Activated T-cell treated with anti-CD3 and anti-CD28 coated beads for 48 hours (primary cell): ENCODE results near the gene JPT2.

Source experiments
- DNase-seq: peaks from one replicate; pipeline ENCODE4 v3.0.0-alpha.2; 2020; ENCODE audit warnings: low read depth

The JPT2 gene

GRCh38 chr16:1653023-1653422, 25.1 kb upstream of the JPT2 start:
- DNase-seq: no peak

DNA sequence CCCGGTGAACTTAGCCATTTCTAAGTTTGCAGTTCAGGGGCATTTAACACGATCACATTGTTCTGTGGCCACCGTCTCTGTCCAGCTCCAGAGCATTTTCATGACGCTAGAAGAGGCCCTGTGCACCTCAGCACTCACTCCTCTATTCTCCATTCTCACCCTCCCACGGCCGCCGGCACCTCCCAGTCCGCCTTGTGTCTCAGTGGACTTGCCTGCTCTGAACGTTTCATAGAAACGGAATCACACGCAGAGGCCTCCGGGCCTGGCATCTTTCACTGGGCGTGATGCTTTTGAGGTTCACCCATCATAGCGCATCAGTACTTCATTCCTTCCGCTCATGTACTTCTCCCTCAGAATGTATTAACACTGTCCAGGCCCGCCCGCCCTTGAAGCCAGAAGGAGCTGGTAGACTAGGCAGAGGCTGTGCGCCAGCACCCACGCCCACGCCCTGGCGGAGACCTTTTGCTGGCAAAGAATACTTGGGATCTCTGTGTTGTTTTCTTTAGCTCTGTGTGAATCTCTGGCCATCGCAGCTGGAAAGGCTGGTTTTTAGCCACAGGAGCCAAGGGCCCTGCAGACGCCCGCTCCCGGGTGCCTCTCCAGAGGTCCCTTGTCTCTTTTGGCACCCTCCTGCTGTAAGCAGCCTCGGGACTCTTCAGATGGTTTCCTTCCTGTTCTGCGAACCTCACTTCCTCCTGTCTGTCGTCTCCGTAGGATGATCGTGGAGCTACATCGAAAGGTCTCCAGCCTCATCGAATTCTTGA, 23.4 kb upstream of the JPT2 start:
- DNase-seq: no peak

DNA sequence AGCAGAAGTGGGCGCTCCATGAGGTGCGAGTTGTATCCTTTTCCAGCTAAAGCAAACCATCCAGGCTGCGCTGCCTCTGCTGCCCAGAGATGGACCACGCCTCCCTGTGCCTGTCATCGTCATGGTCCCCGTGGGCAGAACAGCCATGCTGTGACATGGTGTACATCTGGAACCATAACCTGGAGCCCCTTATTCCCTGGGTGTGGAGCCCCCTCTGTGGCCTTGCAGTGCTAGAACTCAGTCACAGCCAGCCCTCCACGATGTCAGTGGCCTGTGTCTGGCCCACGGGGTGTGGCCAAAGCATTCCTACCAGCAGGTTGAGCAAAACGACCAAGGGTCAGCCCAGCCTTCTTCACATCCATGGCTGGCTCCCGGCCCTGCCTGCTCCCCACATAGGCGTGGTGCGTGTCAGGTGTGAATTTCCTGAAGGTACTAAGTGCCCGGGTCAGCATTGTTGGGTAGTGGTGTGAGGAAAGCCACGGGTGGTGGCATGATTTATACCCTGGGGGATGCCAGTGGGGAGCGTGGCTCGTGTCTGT, 22.7 kb upstream of the JPT2 start:
- DNase-seq: no peak

DNA sequence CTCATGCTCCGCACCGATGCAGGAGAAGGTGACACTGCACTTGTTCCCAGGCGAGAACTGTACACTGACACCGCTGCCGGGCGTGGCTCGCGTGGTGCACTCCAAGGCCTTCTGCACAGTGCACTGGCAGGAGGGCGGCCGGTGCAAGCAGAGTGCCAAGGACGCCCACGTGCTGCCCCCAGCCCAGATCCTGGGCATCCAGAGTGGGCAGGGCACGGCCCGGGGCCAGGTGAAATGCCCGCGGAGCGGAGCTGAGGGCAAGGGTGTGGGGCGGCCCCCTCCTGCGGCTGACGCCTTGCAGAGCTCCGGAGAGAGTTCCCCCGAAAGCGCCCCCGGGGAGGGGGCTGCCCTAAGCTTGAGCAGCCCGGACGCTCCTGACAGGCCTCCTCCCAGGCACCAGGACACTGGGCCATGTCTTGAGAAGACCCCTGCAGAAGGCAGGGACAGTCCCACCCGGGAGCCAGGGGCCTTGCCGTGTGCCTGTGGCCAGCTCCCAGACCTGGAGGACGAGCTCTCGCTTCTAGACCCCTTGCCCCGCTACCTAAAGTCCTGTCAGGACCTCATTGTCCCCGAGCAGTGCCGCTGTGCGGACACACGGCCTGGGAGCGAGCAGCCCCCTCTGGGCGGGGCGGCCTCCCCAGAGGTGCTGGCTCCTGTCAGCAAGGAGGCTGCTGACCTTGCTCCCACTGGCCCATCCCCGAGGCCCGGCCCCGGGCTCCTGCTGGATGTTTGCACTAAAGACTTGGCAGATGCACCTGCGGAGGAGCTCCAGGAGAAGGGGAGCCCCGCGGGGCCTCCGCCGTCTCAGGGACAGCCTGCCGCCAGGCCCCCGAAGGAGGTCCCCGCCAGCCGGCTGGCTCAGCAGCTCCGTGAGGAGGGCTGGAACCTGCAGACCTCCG, 21.9 kb upstream of the JPT2 start:
- DNase-seq: no peak

DNA sequence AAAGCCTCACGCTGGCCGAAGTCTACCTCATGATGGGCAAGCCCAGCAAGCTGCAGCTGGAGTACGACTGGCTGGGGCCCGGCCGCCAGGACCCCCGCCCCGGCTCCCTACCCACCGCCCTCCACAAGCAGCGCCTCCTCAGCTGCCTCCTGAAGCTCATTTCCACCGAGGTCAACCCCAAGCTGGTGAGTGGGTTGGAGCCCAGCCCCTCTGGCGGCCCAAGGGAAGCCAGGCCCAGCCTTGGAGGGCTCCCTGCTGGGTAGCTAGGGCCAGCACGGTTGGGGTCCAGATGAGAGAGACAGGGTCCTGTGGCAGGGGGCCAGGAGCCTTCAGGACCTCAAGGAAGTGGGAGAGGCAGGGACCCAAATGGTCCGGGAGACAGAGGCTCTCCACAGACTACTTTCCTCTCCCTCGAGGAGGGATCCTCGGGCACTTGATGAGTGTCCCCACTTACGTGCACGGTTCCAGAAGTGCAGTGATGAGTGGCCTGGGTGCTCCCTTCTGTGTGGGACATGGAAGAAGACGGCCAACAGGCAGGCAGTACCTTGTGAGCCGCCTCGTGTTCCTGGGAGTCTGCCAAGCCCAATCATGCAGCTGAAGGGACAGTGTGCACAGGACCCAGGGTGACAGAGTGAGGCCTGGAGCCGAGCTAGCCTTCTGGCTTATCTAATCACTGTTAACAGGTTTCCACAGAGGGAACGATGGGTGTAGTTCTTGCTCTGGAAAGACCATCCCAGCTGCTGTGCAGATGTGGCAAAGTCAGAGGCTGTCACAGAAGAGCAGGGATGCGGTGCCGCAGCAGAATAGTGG, 21.1 kb upstream of the JPT2 start:
- DNase-seq: no peak

DNA sequence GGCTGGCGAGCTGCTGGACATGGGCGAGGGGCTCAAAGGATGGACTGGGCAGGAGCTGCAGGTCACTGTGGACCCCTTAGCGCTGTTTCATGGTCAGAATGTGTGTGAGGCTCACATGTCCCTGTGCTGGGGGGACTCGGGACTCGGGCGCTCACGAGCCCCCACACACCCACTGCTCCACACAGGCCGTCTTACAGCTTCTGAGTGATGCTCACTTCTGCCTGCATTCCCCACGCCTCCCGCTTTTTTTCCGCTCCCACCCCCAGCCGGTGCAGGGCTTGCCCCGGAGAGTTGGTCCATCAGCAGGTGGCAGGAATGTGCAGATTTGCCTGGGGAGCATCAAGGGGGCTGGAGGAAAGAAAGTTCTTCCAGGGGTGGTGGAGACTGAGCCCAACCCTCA, 20.2 kb upstream of the JPT2 start:
- DNase-seq: no peak

DNA sequence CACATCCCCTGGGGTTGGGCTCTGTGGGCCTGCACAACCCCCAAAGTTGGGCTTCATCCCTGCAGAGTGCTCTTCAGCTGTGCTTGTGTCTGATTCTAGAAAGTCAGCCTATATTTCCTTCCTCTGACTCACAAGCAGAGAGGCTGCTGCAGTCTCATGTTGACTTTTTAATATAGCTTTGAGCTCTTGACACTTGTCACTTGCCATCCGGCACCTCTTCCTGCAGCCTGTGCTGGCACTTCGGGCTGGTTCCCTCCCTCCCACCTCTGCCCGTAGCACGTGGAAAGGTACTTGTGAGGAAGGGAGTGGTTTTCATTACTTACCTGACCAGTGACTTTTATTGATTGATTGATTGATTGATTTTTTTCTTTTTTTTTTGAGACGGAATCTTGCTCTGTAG, 19.0 kb upstream of the JPT2 start:
- DNase-seq: no peak

DNA sequence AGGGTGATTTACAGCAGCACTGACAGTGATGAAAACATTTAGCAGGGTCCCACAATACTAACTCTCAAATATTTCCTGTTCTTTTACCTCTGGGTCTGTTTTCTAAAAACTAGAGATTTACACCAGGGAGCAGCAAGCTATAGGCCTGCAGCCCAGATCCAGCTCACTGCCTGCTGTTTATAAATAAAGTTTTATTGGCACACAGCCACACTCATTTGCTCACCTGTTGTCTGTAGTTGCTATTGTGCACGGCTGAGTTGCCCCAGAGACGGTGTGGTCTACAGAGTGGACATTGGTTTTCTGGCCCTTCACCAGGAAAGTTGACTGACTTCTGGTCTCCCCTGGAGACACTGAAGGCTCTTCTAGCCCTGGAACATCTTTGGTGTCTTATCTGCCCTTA, 16.3 kb upstream of the JPT2 start:
- DNase-seq: no peak

GRCh38 chr16:1662543-1662942, 15.5 kb upstream of the JPT2 start:
- DNase-seq: no peak

DNA sequence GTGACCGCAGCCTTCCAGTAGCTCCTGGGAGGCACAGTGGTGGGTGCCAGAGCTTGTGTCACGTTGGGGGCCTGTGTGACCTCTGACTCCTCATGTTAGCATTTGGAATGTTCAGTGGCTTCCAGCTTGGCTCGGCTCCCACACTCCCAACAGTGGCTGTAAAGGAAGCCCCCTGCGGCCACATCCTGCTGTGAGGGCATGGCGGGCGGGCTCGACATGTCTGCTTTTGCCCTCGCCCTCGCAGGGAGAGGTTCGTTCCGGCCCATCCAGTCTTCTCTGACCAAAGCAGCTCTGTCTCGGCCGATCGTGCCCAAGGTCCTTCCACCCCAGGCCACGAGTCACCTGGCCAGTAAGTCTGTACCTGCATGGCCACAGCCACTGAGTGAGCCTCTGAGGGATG, 12.2 kb upstream of the JPT2 start:
- no peak for DNase-seq

- DNase-seq: no peak
These were observed 11.8 kb upstream of the JPT2 start for GRCh38 chr16:1666316-1666715.

GRCh38 chr16:1667271-1667670, 10.8 kb upstream of the JPT2 start:
- no peak for DNase-seq

- no peak for DNase-seq
These were observed 10.2 kb upstream of the JPT2 start for GRCh38 chr16:1667916-1668315.

GRCh38 chr16:1668612-1669319, 9.3 kb upstream of the JPT2 start:
- DNase-seq: no peak

GRCh38 chr16:1669698-1670097, 8.4 kb upstream of the JPT2 start:
- DNase-seq: no peak

DNA sequence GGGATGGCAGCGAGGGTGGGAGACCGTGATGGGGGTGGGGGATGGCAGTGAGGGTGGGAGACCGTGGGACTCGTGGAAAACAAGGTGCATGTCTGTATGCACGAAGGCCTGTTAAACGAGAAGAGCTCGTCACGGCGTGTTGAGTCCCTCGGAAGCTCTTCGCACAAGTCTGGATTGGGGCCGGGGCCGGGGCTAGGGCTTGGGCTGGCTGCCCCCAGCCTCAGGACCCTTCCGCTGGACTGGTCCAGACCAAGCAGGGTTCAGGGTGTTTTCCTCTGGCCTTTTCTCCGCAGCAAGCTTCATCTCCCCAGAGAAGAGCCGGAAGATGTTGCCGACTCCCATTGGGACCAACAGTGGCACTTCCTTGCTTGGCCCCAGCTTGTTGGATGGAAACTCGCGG, 7.7 kb upstream of the JPT2 start:
- DNase-seq: no peak

DNA sequence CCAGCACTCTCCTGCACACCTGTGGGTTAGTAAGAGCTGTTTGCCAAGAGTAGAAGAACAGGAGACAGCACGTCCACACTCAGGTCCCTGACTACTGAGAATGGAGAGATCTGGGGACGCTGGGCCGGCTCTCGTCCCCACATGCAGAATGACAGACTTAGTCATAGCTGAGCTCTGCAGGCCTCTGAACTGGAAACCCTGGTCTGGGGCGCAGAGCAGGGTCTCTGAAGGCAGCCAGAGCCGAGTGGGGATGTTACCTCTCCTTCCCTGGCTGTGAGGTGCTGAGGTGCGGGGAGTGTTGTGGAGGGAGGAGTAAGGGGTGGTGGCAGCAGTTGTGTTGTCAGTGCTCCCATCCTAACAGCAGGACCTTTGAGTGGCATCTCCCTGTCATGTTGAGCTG, 7.2 kb upstream of the JPT2 start:
- DNase-seq: no peak

- no peak for DNase-seq
These were observed 4.5 kb upstream of the JPT2 start for GRCh38 chr16:1673424-1674151.

- DNase-seq: no peak
These were observed 3.8 kb upstream of the JPT2 start for GRCh38 chr16:1674306-1674705.

DNA sequence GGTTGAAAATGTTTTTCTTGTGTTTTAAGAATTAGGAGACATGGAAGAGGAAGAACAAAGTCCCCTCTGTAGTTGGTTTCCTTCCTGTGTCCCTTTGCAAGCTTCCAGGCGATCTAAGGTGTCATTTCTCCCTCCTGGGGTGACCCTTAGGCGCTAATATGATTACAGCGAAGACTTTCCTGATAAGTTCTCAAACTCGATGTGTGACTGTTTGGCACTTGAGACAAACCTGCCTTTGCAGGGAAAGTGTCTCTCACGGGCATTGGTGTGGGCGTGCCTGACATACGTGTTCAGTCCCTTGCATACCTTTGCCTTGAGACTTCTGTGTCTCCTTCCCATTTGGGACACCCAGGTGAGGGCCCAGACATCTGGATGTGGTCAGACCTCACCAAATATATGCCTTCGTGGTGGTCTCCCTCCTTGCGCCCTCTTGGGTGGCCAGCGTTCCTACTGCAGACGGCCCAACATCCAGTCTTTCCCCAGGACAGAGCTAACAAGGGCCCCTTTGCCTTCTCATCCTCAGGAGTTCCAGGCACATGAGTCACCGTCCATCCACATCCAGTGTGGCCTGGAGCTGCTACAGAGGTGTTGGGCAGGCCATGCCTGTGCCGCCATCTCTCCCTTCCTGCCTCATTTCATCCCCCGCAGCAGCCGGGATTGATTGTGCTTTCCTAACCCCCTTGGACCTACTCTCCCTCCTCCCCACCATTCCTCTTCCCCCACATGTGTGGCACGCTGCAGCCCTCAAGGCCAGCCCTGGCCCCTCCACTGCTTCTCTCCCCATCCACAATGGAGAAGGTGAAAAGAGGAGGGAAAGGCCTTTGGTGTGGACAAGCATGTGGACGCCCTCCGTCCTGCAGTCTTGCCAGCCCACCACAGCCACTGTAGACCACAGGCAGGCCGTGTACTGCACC, 3.1 kb upstream of the JPT2 start:
- no peak for DNase-seq
